Stomach (tissue), 9 donors: ENCODE data around the gene PRR5L. TPM values are rescaled to one million over a fixed set of nuclear protein-coding genes. Genes with fewer than 3 reads are reported as not detected.

Source experiments
- DNase-seq, 2 donors: peaks; one replicate each; pipeline versions ENCODE4 v3.0.0 to v3.0.0-alpha.2; 2013 to 2019
- H3K27ac ChIP-seq, 5 donors: fragments of 200-600 bp in 4 of 5; sonication (generic) in 4 of 5; one replicate each; pipeline ENCODE4 v1.5.1; 2013 to 2019; ENCODE audit warnings: mild to moderate bottlenecking in 1 of 5, moderate library complexity in 1 of 5
- H3K27me3 ChIP-seq, 3 donors: fragments of 200-600 bp; sonication (generic); one replicate each; pipeline ENCODE4 v1.5.1; 2017 to 2019; ENCODE audit warnings: mixed run types in 1 of 3
- H3K36me3 ChIP-seq, 4 donors: fragments of 200-600 bp; sonication (generic); 1 replicate in 3 of 4; 2 replicates in 1 of 4; pipeline ENCODE4 v1.5.1; 2016 to 2019
- H3K4me1 ChIP-seq, 4 donors: fragments of 200-600 bp; sonication (generic); one replicate each; pipeline ENCODE4 v1.5.1; 2016 to 2019
- H3K4me3 ChIP-seq, 4 donors: fragments of 200-600 bp; sonication (generic) in 3 of 4; one replicate each; pipeline ENCODE4 v1.5.1; 2016 to 2019; ENCODE audit warnings: mild to moderate bottlenecking in 1 of 4
- H3K9me3 ChIP-seq, 4 donors: fragments of 200-600 bp; sonication (generic); one replicate each; pipeline ENCODE4 v1.5.1; 2016 to 2019
- EP300 ChIP-seq: sonication (generic); formaldehyde crosslinking; IDR thresholded peaks from one replicate; pipeline ENCODE4 v1.6.1; 2017; ENCODE audit warnings: antibody characterized with exemption
- POLR2A ChIP-seq, 4 donors: fragments of 450-650 bp; IDR thresholded peaks; one replicate each; pipeline ENCODE4 v1.6.1; 2016; ENCODE audit warnings: antibody characterized with exemption in 4 of 4, control low read depth in 2 of 4, mild to moderate bottlenecking in 1 of 4, moderate library complexity in 1 of 4
- POLR2AphosphoS5 ChIP-seq, 3 donors: sonication (generic); formaldehyde crosslinking; IDR thresholded peaks; one replicate each; pipeline ENCODE4 v1.6.1; 2016; ENCODE audit warnings: antibody characterized with exemption in 3 of 3
- WGBS, 5 donors: extraction: QIAGEN DNeasy Blood & Tissue Kit in 3 of 5; methylation state at CpG; one replicate each; pipeline versions ENCODE4 v1.1.5 to v1.1.7; 2013 to 2018; 5-methylcytosine and 5-hydroxymethylcytosine counted together
- intact Hi-C: fragments of 100-400 bp; cut with DNase I; formaldehyde crosslinking; loops from one replicate; pipeline ENCODE4 v1.15.1; 2023; ENCODE audit warnings: low total_unique reads
- polyA plus RNA-seq, 3 donors: library from polyadenylated mRNA; stranded (reverse); fragments of 200-250 nt; gene quantifications; one replicate each; pipeline ENCODE4 v1.2.3, GENCODE V29; 2013
- total RNA-seq, 5 donors: library from RNA; depleted of rRNA; stranded (reverse); fragments of >200 nt; gene quantifications; one replicate each; pipeline versions ENCODE4 v1.1.0 to v1.2.3, GENCODE V29; 2014 to 2016
- TF ChIP-seq, protein P1 (sequence below), 7 experiments: fragments of 450-650 bp in 4 of 7; fragments of 200-600 bp in 3 of 7; sonication (generic) in 3 of 7; IDR thresholded peaks; one replicate each; pipeline ENCODE4 v1.5.1; 2016 to 2019; ENCODE audit warnings: antibody characterized with exemption in 7 of 7, control low read depth in 2 of 7, mild to moderate bottlenecking in 1 of 7
- donor health status: healthy with polysubstance abuse.
- donor health status: Bipolar disorder and iron deficiency.
- donor health status: healthy.

PRR5L gene
- total and polyA plus RNA-seq, 8 donors, result 1.4 to 274 (median 2.4) TPM; not detected in 1

- intact Hi-C loops, result no loop called here
- peaks cover 0 to 6% (median 0%) of the 10 kb centered on the region in 4 donors for H3K9me3 ChIP-seq
- no peaks in the 10 kb centered on the region for H3K27me3 ChIP-seq
- no peaks in the 10 kb centered on the region for H3K4me1 ChIP-seq
- WGBS, 5 donors, result 66 to 79% (median 67%) methylated on average over 5 of the region's 5 CpGs
- no peak for TF ChIP-seq POLR2AphosphoS5 (IDR thresholded peaks at IDR 0.05)
- TF ChIP-seq, protein P1, sequence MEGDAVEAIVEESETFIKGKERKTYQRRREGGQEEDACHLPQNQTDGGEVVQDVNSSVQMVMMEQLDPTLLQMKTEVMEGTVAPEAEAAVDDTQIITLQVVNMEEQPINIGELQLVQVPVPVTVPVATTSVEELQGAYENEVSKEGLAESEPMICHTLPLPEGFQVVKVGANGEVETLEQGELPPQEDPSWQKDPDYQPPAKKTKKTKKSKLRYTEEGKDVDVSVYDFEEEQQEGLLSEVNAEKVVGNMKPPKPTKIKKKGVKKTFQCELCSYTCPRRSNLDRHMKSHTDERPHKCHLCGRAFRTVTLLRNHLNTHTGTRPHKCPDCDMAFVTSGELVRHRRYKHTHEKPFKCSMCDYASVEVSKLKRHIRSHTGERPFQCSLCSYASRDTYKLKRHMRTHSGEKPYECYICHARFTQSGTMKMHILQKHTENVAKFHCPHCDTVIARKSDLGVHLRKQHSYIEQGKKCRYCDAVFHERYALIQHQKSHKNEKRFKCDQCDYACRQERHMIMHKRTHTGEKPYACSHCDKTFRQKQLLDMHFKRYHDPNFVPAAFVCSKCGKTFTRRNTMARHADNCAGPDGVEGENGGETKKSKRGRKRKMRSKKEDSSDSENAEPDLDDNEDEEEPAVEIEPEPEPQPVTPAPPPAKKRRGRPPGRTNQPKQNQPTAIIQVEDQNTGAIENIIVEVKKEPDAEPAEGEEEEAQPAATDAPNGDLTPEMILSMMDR (IDR thresholded peaks at IDR 0.05), result no peak
- no peak for TF ChIP-seq EP300
- H3K36me3 ChIP-seq, result peaks cover 30 to 76% (median 69%) of the 10 kb centered on the region in 4 donors
- H3K4me3 ChIP-seq, result no peak overlapping the region
- no peak for DNase-seq
- no peak overlapping the region for H3K27ac ChIP-seq
Observed at GRCh38 chr11:36271794-36272407, 24.2 kb upstream of the PRR5L start.

DNA sequence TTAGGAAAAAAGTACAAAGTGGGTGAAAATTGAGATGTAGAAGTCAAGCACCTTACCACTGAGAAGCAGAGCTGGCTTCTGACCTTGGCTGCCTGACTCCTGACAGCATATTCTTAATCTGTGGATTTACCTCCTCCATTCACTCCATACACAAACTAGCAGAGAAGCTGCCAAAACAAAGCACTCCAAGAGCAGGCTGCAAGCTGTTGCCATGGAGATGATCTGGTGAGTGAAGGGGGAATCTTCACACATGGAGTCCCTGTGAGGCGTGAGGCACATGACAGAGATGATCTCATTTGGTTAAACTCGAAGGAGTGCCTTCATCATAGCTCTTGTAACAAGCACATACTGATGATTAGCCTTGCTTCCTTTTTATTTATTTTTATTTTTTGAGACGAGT lies 23.0 kb upstream of the PRR5L start:
- 71 to 96% (median 89%) methylated on average over 3 of the region's 3 CpGs for WGBS, 5 donors
- Histone ChIP-seq H3K4me1 (no peaks in the 10 kb centered on the region), H3K27ac (no peak overlapping the region), H3K4me3 (no peak overlapping the region), H3K9me3 (peaks cover 0 to 6% (median 0%) of the 10 kb centered on the region in 4 donors), H3K36me3 (peaks cover 30 to 81% (median 80%) of the 10 kb centered on the region in 4 donors), H3K27me3 (no peaks in the 10 kb centered on the region)
- no peak for DNase-seq
- TF ChIP-seq EP300 (no peak), POLR2AphosphoS5 (IDR thresholded peaks at IDR 0.05) (no peak), POLR2A (IDR thresholded peaks at IDR 0.05) (no peak)
- TF ChIP-seq, protein P1 (IDR thresholded peaks at IDR 0.05), result no peak
- intact Hi-C loops, result no loop called here

GRCh38 chr11:36274414-36274813 lies 21.7 kb upstream of the PRR5L start:
- H3K27me3 ChIP-seq, result no peaks in the 10 kb centered on the region
- no peak for DNase-seq
- H3K4me3 ChIP-seq, result no peak overlapping the region
- H3K27ac ChIP-seq, result no peak overlapping the region
- intact Hi-C loops, result no loop called here
- H3K4me1 ChIP-seq, result no peaks in the 10 kb centered on the region
- TF ChIP-seq POLR2AphosphoS5 (IDR thresholded peaks at IDR 0.05) (no peak), EP300 (no peak), POLR2A (IDR thresholded peaks at IDR 0.05) (no peak)
- TF ChIP-seq, protein P1 (IDR thresholded peaks at IDR 0.05), result no peak
- H3K36me3 ChIP-seq, result peaks cover 30 to 94% (median 91%) of the 10 kb centered on the region in 4 donors
- H3K9me3 ChIP-seq, result peaks cover 0 to 6% (median 0%) of the 10 kb centered on the region in 4 donors
- 91 to 95% (median 91%) methylated on average over 6 to 7 of the region's 7 CpGs for WGBS, 5 donors

DNA sequence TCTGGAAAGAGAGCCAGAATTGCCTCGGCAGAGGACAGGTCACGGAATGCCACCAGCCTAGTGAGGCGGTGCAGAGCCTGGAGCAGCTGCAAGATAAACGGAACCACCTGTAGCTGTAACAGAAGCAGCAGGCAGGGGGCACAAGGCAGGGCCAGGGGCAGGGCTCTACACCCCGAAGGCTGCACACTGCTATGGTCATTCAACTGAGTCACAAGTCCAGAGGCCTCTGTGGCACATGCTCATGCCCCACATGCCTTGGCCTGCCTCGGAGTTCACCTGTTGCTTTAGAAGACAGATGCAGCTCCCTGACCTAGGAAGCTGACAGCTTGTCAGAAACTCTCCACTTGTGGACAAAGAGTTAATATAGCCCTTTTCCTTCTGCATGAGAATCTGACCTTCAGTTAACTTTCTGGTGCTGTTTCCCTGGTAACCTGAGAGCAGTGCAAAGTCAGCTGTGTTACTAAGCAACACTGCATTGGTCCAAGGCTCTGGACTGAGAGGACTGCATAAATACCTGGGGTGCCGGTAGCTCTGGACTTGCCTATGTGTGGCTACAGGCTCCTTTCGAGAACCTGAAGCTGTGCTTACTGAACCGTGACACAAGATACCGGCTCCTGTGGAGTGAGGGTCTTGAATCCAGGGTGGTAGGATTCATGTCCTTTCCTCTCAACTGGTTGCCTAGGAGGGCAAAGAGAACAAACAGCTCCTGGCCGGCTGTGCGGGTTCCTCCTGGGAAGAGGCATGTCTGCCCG lies 17.4 kb upstream of the PRR5L start:
- Histone ChIP-seq H3K27me3 (no peaks in the 10 kb centered on the region), H3K4me1 (peaks cover 0 to 4% (median 0%) of the 10 kb centered on the region in 4 donors), H3K27ac (no peak overlapping the region), H3K36me3 (peaks cover 23 to 68% (median 63%) of the 10 kb centered on the region in 4 donors), H3K4me3 (no peak overlapping the region), H3K9me3 (no peaks in the 10 kb centered on the region)
- DNase-seq, result peak in 1 of 2 donors; percentile 50
- intact Hi-C loops, result no loop called here
- WGBS, 5 donors, result 70 to 82% (median 76%) methylated on average over 13 of the region's 13 CpGs
- TF ChIP-seq, protein P1 (IDR thresholded peaks at IDR 0.05), result no peak
- TF ChIP-seq POLR2AphosphoS5 (IDR thresholded peaks at IDR 0.05) (no peak), EP300 (no peak), POLR2A (IDR thresholded peaks at IDR 0.05) (no peak)
